ENCODE measurements around the gene TSPAN5. TPM values are rescaled to one million over a fixed set of nuclear protein-coding genes. Genes with fewer than 3 reads are reported as not detected.

Gene TSPAN5
- total and polyA plus RNA-seq, 11 donors, result 1.0 to 10.2 (median 5.6) TPM

- Histone ChIP-seq H3K9me3 (no peaks in the 10 kb centered on the region), H3K4me1 (peaks cover 0 to 29% (median 5%) of the 10 kb centered on the region in 12 donors), H3K27me3 (no peaks in the 10 kb centered on the region), H3K4me3 (no peak overlapping the region), H3K36me3 (no peaks in the 10 kb centered on the region), H3K27ac (no peak overlapping the region)
- WGBS, 4 donors, result 78 to 87% (median 81%) methylated on average over 8 of the region's 8 CpGs
- TF ChIP-seq POLR2A (IDR thresholded peaks at IDR 0.05), result no peak
- TF ChIP-seq CTCF (IDR thresholded peaks at IDR 0.05), result no peak
- ATAC-seq, result no peak
- intact Hi-C loops (cut with DNase I), result loop anchor here in 1 of 10 donors (5.0 kb wide), 1 partner anchor 164 kb away; no protein-coding TSS in a partner anchor
- no peak for DNase-seq
Measured at GRCh38 chr4:98630737-98631454, 27.5 kb downstream of the TSPAN5 start.

DNA sequence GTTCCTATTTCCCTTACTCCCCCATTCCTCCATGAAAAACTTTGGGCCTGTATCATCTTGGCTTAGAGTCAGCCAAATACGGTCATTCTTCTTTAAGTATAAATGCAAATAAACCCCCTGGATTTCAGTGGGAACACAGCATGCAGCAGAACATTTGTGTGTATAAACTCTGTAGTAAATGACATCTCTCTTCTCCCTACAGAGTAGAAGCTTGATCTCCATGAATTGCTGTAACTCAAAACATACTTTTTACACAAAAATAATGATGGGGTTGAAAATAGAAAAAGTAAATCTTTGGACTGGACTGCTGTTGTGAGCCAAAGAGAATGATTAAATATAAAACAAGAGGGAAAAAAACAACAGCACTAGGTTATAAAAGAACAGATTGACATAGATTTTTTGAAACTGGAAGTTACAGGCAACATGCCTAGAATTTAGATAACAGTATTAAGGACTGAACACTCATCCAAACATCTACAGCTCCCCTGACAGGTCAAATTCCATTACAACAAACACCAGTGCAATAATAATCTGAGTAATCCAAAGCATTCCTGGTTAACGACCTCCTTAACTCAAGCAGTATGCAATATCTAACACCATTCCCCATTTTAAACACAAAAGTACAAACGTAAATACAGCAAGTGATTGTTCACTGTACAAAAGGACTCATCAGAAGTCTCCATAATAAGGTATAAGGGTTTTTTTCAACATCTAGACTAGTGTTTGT is 30.7 kb downstream of the TSPAN5 start:
- peak in 2 of 12 donors; percentile 16 to 20 for TF ChIP-seq CTCF (IDR thresholded peaks at IDR 0.05)
- TF ChIP-seq POLR2A (IDR thresholded peaks at IDR 0.05), result no peak
- WGBS, 4 donors, result 36 to 46% (median 43%) methylated on average over 3 of the region's 3 CpGs
- no peaks in the 10 kb centered on the region for H3K9me3 ChIP-seq
- H3K4me3 ChIP-seq, result no peak overlapping the region
- ATAC-seq (peak; percentile 37 to 63 (median 53)), DNase-seq (no peak)
- no peaks in the 10 kb centered on the region for H3K27me3 ChIP-seq
- no peaks in the 10 kb centered on the region for H3K36me3 ChIP-seq
- H3K4me1 ChIP-seq, result peaks cover 0 to 35% (median 5%) of the 10 kb centered on the region in 12 donors
- peak overlapping the region in 1 of 12 donors; percentile 9 for H3K27ac ChIP-seq
- intact Hi-C loops (cut with DNase I), result loop anchor here in 2 of 10 donors (10.0 kb wide), 1 partner anchor 163 kb away; no protein-coding TSS in a partner anchor

DNA sequence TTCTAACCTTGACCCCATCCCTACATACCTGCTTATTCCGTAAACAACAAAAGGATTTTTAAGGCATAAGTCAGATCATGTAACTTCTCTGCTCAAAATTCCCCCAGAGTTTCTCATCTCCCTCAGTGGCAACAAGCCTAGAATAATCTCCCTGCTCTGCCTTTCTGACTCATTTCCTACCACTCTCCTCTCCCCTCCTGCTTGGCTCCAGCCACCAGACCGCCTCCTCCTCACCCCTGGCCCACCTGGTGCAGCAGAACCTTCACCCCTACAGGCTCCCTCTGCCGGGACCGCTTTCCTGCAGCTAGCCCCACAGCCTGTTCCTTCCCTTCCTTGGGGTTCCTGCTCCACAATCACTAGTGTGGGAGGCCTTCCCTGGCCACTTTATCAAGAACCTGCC is 32.1 kb downstream of the TSPAN5 start:
- TF ChIP-seq CTCF (IDR thresholded peaks at IDR 0.05), result no peak
- no peak for TF ChIP-seq POLR2A (IDR thresholded peaks at IDR 0.05)
- Histone ChIP-seq H3K27me3 (no peaks in the 10 kb centered on the region), H3K4me1 (peaks cover 0 to 32% (median 5%) of the 10 kb centered on the region in 12 donors), H3K36me3 (no peaks in the 10 kb centered on the region), H3K27ac (peak overlapping the region in 1 of 12 donors; percentile 19), H3K4me3 (no peak overlapping the region), H3K9me3 (no peaks in the 10 kb centered on the region)
- 52 to 62% (median 56%) methylated on average over 4 of the region's 4 CpGs for WGBS, 4 donors
- intact Hi-C loops (cut with DNase I), result loop anchor here in 2 of 10 donors (10.0 kb wide), 1 partner anchor 162 kb away; no protein-coding TSS in a partner anchor
- peak in 3 of 5 donors; percentile 31 to 37 (median 34) for DNase-seq
- ATAC-seq, result peak in 3 of 4 donors; percentile 76 to 84 (median 78)

DNA sequence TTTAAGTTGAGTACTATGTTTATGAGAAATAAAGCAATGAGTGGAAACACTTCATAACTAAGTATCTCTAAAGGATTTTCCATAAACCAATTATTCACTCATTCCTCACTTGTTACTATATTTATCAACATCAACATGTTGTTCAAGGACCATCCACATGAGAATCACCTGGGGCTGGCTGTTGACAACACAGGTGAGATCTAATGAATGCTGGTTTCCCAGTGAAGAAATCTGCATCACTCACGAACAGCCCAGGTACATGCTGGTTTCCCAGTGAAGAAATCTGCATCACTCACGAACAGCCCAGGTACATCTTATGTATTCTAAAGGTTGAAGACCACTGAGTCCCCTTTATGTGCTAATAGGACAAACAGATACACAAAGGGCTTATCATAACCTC is 32.5 kb downstream of the TSPAN5 start:
- DNase-seq, result no peak
- 93 to 100% (median 96%) methylated on average over 2 of the region's 2 CpGs for WGBS, 4 donors
- no peak overlapping the region for H3K4me3 ChIP-seq
- no peaks in the 10 kb centered on the region for H3K36me3 ChIP-seq
- H3K4me1 ChIP-seq, result peaks cover 0 to 27% (median 5%) of the 10 kb centered on the region in 12 donors
- peak overlapping the region in 1 of 12 donors; percentile 18 for H3K27ac ChIP-seq
- no peak for ATAC-seq
- TF ChIP-seq CTCF (IDR thresholded peaks at IDR 0.05) (no peak), POLR2A (IDR thresholded peaks at IDR 0.05) (no peak)
- no peaks in the 10 kb centered on the region for H3K27me3 ChIP-seq
- intact Hi-C loops (cut with DNase I), result loop anchor here in 2 of 10 donors (10.0 kb wide), 1 partner anchor 161 kb away; no protein-coding TSS in a partner anchor
- no peaks in the 10 kb centered on the region for H3K9me3 ChIP-seq

Data from heart left ventricle (tissue), 16 donors.